AG09319 (cell line): Measurements from ENCODE around the gene SLC43A3.

ENCODE experiments used
- DNase-seq: peaks from one replicate; pipeline ENCODE4 v3.0.0-alpha.2; 2010; ENCODE audit warnings: low read depth; ENCODE audit errors: extremely low read depth
- CTCF ChIP-seq: IDR thresholded peaks from 2 replicates; pipeline ENCODE4 v1.5.1; 2011; ENCODE audit warnings: low read depth, mild to moderate bottlenecking, inconsistent platforms, low read length, moderate library complexity

The SLC43A3 gene

GRCh38 chr11:57444362-57445121, 17.6 kb upstream of the SLC43A3 start:
- no peak for DNase-seq
- no peak for TF ChIP-seq CTCF

GRCh38 chr11:57440744-57441414, 14.0 kb upstream of the SLC43A3 start:
- no peak for TF ChIP-seq CTCF
- no peak for DNase-seq

- no peak for TF ChIP-seq CTCF
- DNase-seq: no peak
Measured at GRCh38 chr11:57439786-57440185, 12.9 kb upstream of the SLC43A3 start.

GRCh38 chr11:57438345-57439285, 11.7 kb upstream of the SLC43A3 start:
- no peak for TF ChIP-seq CTCF
- DNase-seq: no peak

GRCh38 chr11:57436031-57436430, 9.1 kb upstream of the SLC43A3 start:
- TF ChIP-seq CTCF: no peak
- no peak for DNase-seq

- peak; percentile 92 for DNase-seq
- no peak for TF ChIP-seq CTCF
Measured at GRCh38 chr11:57434640-57435546, 8.0 kb upstream of the SLC43A3 start.
